GDM1 (cell line): ENCODE measurements around the gene POLRMT.
"Not testable (repeated sequence)": the region's sequence is repeated elsewhere in the genome, so short reads cannot be mapped to it uniquely, and the experiment has no call there.

ENCODE experiments used
- DNase-seq: peaks from one replicate; lab custom pipeline; 2025; lab: John Stamatoyannopoulos, UW

The POLRMT gene

DNA sequence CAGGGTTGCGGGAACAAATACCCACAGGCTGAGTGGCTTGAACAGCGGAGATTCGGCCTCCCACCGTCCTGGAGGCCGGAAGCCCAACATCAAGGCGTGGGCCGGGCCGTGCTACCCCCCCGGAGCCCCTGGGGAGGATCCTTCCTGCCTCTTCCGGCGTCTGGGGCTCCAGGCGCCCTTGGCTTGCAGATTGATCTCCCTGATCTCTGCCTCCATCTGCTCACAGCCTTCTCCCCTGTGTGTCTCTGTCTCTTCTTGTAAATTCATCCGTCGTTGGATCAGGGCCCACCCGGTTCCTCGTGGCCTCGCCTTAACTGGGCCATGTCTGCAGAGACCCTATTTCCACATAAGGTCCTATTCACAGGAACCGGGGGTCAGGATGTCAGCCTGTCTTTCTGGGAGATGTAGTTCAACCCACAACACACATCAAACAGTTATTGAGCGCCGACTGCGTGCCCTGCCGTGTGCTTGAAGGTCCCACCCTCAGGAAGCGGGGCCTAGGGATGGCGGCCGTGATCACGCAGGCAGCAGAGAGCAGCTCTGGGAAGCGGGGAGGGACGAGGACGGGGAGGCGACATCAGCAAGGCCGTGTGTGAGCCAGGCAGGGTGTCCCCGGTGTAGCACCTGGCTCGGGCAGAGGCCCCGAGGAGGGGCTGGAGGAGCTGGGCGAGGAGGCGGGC is 22.4 kb downstream of the POLRMT start:
- no peak for DNase-seq

DNA sequence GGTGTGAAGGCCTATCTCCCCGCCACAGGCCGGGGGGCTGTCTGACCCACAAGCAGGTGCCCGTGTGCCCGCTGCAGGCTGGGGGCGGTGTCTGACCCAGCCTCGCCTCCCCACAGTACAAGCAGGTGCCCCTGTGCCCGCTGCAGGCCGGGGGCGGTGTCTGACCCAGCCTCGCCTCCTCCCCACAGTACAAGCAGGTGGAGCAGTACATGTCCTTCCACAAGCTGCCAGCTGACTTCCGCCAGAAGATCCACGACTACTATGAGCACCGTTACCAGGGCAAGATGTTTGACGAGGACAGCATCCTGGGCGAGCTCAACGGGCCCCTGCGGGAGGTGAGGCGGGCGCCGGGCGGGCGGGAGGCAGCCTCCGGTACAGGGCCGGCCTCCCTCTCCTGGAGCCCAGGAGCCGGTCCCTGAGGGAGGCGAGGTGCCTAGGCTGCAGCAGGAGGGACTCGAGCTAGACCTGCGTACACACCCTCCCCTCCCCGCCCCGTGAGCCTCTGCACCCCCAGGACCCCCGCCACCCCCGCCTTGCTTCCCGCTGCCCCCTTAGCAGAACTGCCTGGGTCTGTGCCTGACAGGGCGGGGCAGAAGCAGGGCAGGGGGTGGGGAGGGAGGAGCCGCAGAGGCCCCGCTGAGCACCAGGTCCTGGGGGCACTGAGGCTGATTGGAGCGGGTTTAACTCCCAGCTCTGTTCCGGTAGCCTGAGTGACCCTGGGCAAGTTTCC is 23.1 kb downstream of the POLRMT start:
- no peak for DNase-seq

DNA sequence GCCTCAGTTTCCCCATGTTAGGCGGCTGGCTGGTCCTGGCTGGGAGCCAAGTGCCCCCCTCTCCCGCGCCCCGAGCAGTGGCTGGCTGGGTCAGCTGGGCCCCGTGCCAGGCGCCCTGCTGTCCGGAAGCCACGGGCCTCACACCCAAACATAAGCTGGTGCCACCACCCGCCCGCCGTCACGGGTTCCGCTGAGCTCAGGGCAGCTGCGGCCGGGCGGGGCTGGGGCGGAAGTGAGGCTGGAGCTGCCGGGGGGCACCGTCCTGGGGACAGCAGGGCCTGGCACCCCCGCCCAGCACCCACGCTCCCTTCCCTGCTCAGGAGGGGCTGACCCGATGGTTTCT is 24.4 kb downstream of the POLRMT start:
- DNase-seq, result no peak

DNA sequence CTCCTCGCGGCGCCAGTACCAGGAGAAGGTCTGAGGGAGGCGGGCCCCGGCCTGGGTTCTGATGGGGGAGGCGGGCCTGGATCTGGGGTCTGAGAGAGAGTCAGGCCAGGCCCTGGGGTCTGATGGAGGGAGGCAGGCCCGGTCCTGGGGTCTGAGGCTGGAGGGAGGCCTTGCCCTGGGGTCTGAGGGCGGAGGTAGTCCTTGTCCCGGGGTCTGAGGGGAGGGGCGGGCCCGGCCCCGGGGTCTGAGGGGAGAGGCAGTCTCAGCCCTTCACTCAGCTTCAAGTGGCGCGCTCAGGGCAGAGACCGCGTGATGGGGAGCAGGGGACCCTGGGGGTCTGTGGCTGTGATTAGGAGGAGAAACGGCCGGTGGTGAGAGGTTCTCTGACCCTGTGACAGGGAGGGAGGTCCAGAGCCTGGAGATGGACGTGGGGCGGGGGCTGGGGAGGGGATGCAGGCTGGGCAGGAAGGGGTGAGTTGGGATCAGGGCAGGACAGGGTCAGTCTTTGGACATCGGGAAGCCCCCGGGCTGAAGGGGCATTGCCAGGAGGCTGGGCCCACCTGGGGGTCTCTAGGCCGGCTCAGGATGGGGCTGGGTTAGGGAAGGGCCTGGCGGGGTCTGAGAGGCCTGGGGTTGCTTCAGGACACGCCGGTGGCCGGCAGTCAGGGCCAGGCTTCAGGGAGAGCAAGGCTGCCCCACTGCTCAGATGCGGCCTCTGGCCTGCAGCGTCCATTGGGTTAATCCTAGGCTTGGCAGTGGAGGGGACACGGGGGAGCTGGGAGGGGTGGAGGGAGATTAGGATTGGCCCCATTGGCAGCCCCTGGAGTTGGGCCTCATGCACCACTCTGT is 25.0 kb downstream of the POLRMT start:
- DNase-seq, result no peak

DNA sequence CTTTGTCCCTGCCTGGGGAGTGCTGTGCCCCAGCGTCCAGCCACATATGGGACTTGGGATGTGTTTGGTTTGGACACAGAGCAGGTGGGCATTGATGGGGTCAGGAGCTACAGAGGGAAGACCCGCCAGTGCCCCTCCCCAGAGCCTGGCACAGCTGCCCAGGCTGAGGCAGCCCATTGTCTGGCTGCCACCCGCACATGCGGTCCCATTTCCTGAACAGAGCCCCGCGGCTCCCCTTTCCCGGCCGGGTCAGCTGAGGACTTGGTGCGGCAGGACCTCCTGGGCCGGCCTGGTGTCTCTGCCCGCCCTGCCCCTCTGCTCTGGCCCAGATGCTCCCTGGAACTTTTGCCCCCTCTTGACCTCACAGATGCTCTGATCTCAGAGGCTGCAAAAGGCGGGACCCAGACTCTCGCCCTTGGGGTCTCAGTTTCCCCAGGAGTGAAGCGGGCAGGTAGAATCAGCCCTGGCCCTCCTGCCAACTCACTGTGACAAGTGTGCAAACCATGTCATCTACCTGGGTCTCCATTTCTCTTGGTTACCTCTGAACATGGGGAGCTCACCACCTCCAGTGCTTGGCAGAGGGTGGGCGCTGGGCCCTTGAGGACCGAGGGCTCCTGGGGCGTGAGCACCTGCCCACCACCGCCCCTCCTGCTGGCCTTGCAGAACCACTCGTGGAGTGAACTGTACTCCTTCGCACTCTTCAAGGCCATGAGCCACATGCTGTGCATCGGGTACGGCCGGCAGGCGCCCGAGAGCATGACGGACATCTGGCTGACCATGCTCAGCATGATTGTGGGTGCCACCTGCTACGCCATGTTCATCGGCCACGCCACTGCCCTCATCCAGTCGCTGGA is 25.8 kb downstream of the POLRMT start:
- DNase-seq, result no peak

DNA sequence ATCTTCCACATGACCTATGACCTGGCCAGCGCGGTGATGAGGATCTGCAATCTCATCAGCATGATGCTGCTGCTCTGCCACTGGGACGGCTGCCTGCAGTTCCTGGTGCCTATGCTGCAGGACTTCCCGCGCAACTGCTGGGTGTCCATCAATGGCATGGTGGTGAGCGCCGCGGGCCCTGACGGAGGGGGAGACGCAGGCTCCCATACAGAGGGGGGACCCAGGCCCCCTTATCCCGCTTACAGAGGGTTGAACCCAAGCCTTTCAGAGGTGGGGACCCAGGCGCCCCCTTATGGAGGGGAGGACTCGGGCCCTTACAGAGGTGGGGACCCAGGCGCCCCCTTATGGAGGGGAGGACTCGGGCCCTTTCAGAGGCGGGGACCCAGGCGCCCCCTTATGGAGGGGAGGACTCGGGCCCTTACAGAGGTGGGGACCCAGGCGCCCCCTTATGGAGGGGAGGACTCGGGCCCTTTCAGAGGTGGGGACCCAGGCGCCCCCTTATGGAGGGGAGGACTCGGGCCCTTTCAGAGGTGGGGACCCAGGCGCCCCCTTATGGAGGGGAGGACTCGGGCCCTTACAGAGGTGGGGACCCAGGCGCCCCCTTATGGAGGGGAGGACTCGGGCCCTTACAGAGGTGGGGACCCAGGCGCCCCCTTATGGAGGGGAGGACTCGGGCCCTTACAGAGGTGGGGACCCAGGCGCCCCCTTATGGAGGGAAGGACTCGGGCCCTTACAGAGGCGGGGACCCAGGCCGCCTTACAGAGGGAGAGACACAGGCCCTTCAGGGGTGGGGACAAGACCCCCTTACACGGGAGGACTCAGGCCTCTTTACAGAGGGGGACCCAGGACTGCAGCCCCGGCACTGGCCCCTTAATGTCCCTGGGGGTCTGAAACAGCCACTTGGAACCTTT is 28.0 kb downstream of the POLRMT start:
- DNase-seq, result not testable (repeated sequence)

DNA sequence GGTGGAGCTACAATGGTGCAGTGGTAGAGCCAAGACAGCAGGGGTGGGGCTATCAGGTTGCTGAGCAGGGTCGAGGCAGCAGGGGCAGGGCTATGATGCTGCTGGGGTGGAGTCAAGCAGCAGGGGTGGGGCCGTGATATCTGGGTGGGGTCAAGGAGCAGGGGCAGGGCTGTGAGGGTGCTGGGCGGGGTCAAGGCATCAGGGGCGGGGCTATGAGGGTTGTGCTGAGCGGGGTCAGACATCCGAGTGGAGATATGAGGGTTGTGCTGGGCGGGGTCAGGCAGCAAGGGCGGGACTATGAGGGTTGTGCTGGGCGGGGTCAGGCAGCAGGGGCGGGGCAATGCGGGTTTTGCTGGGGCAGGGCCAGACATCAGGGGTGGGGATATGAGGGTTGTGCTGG is 29.0 kb downstream of the POLRMT start:
- DNase-seq, result no peak

DNA sequence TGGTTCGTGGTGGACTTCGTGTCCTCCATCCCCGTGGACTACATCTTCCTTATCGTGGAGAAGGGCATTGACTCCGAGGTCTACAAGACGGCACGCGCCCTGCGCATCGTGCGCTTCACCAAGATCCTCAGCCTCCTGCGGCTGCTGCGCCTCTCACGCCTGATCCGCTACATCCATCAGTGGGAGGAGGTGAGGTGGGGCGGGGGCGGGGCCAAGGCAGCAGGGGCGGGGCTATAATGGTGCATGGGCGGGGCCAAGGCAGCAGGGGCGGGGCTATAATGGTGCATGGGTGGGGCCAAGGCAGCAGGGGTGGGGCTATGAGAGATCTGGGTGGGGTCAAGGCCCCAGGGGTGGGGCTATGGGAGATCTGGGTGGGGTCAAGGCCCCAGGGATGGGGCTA is 29.6 kb downstream of the POLRMT start:
- not testable (repeated sequence) for DNase-seq

DNA sequence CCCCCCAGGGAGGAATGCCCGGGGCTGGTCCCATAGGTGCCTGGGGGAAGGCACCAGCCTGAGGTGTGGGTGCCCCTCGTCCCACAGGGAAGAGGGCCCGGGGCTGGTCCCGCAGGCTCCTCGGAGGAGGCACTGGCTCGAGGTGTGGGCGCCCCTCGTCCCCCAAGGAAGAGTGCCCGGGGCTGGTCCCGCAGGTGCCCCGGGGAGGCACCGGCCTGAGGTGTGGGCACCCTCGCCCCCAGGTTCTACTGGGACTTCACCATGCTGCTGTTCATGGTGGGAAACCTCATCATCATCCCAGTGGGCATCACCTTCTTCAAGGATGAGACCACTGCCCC is 30.1 kb downstream of the POLRMT start:
- DNase-seq, result not testable (repeated sequence)

DNA sequence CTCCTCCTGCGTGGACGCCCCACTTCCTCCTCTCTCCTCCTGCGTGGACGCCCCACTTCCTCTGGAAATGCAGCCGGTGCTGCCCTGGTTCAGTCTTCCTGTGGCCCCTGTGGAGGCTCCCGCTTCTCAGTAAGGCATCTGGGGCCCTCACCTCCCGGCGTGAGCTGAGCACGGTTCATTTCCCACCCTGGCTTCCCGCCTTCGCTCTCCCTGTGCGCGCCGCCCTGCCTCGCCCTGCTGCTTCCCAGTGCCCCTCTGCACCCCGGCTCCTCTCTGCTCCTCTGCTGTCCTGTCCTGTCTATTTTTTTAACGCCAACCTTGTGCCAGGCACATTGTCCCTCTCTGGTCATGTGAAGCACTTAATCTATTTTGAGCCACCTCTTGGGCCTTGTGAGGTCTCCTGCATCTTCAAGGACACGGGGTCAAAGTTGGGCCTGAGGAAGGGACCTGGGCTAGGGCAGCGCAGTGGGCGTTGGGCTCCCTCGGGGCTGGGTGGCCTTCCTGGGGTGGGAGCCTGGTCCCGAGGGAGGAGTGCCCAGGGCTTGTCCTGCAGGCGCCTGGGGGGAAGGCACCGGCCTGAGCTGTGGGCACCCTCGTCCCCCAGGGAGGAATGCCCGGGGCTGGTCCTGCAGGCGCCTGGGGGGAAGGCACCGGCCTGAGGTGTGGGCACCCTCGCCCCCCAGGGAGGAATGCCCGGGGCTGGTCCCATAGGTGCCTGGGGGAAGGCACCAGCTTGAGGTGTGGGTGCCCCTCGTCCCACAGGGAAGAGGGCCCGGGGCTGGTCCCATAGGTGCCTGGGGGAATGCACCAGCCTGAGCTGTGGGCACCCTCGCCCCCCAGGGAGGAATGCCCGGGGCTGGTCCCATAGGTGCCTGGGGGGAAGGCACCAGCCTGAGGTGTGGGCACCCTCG is 30.7 kb downstream of the POLRMT start:
- DNase-seq, result no peak

DNA sequence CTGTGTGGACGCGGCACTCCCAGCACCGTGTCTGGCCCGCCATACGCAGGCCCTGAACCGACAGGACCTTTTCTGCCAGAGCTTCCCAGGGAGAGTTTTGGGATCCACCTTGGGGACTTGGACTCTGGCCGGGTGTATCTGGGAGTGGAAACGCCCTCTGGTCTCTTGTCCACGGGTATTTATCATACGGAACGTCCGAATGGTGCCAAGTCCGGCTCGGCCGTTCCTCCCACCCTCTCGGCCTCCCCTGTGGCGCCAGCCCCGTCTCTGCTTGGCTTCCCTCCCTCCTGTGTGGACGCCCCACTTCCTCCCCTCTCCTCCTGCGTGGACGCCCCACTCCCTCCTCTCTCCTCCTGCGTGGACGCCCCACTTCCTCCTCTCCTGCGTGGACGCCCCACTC is 31.5 kb downstream of the POLRMT start:
- DNase-seq, result no peak

DNA sequence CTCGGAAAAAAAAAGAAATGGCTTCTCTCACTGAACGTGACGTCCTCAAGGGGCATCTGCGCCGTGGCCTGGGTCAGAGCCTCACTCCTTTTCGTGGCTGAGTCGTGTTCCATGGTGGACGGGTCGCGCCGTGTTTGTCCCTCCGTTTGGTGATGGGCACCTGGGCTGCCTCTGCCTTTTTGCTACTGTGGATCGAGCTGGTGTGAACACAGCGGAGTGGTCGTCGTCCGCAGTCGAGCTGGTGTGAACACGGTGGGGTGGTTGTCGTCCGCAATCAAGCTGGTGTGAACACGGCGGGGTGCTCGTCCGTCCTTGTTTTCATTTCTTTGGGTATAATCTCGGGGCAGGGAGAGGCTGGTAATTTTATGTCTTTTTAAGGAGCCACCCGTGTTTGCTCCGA is 32.0 kb downstream of the POLRMT start:
- DNase-seq, result no peak

DNA sequence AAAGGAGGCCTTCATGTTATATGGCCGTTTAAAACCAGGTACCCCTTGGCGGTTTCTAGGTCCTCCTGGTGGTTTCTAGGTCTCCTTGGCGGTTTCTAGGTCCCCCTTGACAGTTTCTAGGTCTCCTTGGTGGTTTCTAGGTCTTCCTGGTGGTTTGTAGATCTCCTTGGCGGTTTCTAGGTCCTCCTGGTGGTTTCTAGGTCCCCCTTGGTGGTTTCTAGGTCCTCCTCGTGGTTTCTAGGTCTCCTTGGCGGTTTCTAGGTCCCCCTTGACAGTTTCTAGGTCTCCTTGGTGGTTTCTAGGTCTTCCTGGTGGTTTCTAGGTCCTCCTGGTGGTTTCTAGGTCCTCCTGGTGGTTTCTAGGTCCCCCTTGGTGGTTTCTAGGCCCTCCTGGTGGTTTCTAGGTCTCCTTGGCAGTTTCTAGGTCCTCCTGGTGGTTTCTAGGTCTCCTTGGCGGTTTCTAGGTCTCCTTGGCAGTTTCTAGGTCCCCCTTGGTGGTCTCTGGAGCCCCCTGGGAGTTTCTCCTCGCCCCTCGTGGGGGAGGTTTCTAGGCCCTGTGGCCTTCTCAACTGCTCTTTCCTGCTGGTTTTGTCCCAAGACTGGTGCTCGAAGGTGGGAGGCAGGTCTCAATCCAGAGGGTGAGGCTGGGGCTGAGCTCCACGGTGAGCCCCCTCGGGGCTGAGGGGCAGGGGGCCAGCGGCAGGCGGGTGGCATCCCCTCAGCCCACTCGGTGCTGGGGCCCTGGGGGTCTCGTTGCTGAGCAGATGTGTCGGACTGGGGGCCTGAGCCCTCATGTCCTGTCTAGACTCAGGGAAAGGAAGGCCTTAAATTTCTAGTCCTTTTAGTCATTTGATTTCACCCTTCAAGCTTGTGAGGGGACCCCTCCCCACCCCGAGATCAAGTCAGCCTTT is 35.7 kb downstream of the POLRMT start:
- DNase-seq, result no peak

DNA sequence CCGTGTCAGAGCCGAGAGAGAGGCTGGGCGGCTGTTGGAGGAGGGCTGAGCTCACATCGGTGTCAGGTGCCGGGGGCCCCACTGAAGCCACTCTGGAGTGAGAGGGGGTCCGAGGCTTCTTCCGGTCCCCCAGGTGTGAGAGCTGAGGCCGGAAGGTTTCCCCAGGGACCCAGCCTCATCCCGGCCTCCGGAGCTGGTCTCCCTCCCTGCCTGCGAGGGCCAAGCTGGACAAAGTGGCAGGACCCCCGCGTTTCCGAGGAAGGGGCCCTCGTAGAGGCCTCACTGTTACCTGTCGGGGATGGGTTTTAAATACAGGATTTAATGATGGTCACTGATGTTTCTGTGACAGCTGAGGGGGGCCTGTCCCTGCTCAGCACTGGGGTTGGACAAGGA is 37.1 kb downstream of the POLRMT start:
- no peak for DNase-seq

DNA sequence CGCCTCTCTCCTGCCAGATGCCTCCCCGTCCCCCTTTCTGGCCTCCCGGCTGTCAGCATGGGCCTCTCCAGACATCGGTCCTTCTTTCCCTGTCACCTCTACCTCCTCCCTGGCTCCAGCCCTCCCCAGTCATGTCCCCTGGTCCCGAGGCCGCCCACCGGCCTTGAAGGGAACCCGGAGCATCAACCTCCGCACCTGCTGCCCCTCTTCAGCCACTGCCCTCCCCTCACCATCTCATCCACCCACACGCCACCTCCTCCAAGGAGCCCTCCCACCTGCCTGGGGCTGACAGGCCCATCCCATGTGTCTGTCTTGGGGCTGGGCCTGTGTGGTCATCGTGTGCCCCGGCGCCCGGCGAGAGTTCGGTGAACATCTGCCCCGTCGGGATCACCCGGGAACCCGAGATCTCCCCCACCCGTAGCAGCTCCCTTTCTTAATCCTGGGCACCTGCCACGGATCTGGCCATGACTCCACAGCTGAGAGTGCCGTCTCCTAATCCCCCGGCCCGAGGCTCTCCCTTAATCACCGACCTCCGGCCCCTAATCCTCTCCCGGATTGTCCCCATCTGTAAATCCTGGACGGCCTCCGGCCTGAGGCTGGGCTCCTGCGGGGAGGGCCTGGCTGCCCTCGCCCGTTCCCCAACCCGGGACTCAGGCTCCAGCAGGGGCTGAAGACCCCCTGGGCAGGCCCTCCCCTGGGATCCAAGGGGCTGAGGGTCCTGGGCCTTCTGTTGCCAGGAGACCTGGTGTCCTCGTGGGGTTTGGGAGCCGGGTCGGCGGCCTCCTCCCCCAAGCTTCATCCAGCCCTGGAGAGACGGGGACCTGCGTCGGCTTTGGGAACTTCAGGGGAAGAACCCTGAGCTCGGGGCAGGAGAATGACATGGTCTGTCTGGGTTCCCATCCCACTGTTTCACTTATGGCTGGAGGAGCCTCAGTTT is 37.7 kb downstream of the POLRMT start:
- DNase-seq, result no peak

DNA sequence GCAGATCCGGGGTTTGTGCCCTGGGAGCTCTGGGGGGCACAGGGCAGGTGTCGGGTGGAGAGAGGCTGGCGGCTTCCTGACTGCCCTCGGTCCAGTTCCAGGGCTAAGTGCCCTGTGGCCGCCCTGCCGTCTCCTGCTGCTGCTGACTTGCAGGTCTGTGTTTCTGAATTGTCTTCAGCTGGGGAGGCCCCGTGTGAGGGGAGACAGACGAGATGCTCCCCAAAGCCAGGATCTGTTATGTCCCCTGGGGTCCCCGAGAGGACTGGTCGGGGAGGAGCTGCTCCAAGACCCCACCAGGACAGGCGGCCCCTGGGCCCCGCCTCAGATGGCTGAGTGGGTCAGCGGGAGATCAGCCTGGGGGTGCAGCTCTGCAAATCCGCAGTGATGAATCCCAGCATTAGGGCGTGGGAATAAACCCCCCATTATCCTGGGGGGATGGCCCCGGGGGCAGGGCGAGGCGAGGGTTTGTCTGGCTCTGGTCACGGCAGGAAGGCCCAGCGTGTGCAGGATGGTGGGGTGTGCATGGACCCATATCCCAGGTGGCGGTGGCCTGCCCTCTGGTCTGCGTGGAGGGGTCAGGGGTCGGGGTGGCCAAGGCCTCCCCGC is 39.0 kb downstream of the POLRMT start:
- DNase-seq, result no peak

DNA sequence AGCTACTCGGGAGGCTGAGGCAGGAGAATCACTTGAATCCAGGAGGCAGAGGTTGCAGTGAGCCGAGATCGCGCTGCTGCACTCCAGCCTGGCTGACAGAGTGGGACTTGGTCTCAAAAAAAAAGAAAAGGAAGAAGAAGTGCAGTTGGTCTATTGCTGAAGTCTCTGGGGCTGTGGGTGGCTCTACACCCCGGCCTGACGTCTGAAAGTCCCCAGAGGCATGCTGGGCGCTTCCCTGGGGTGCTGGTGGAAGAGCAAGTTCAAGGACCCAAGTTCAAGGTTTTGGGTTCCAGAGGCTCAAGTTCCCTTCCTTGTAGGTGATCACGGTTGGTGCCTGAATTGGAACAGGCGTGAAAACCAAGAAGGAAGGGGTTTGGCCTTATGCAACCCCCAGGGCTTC is 39.8 kb downstream of the POLRMT start:
- no peak for DNase-seq
